Stimulated activated CD4-positive, alpha-beta T cell treated with anti-CD3 and anti-CD28 coated beads, Interleukin-1b, Interleukin-23, amount 100 ng/mL, for 24 hours (primary cell): ENCODE measurements around the gene FRMD4A.

Experiments used
- DNase-seq, 4 experiments: peaks; one replicate each; pipeline ENCODE4 v3.0.0-alpha.2; 2020; ENCODE audit warnings: low read depth in 4 of 4, low spot score in 1 of 4

FRMD4A gene

GRCh38 chr10:14330388-14331061 is at the start of gene FRMD4A:
Gene FRMD4A, minus strand, starts transcription at chr10:14330924.
- DNase-seq = no peak

DNA sequence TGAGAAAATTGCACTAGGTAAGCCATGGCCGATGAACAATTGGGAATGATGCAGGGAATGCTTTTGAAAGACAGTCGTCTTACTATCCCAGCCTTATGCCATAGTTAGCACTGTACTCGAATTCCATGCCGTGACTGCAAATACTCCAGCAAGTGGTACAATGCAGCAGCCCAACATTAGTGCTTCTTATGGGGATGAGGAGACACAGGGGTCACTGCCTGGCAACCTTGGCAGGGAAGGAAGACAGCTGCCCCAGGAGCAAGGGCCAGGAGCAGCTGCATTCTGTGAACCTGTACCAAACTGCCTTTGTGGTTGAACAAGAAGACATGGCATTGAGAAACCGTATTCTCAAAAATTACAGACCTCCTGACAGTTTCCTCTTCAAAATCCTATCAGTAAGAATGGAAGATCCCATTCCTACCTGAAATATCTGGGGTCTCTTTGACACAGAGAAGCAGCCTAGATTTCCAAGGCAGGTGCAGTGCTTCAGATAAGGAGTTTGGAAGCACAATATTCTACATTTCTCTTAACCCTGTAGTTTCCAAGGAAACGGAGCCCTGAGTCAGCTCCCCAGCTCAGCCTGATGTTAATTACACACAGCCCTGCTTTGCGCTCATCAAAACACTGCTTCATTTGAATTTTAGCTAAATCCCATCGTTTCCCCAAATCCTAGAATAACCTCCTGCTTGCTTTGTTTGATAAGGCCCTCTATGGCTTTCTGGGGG is 49.0 kb upstream of the FRMD4A start:
- no peak for DNase-seq

DNA sequence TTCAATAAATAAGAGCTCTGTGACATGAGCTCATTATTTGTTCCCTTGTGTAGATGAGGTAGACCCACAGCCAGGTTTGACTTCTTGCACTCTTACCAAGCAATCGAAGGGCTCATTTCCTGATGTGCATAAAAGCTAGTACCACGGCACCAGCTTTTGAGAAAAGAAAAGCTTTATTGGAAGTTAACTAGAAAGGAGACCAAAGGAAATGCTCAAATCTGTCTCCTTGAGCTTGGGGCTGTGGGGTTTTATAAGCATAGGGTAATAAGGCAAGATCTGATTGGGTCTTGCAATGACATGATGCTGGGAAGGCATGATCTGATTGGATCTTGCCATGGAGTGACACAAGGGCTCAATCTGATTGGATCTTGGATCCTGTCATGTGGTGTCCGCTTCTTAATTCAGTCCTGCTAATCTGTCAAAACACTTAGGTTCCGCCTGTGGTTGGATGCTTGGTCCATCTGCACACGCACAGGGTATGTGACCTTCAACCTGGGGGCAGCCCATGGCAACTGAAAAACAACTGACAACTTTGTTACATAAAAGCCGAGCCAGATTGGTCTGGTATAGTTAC is 47.8 kb upstream of the FRMD4A start:
- DNase-seq = no peak

GRCh38 chr10:14377591-14378175 is 47.0 kb upstream of the FRMD4A start:
- DNase-seq = no peak

DNA sequence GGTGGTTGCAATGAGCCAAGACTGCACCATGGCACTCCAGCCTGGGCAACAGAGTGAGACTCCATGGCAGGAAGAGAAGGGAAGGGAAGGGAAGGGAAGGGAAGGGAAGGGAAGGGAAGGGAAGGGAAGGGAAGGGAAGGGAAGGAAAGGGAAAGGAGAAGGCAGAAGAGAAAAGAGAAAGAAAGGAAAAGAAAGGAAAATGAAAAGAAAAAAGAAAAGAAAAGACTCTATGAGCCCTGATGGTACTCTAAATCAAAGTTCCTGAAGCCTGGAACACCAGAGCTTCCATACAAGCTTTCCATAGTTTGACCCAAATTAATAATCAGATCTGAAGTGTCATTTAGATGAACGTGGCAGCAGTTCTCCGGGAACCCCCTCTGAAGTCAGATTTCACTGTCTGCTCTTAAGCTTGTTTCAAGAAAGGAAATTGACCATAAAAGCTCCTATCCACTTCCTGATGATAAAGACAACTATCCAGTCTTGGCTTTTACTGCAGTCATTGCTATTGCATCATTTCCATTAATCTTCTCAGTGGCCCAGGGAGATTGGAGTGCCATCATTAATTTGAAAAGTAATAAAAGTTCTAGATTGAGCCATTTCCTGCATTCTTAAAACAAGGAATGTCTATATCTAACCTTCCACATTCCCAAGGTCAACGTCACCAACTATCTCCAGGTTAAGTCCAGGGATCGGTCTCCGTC is 44.2 kb upstream of the FRMD4A start:
- no peak for DNase-seq

GRCh38 chr10:14372606-14373005 is 41.9 kb upstream of the FRMD4A start:
- no peak for DNase-seq

DNA sequence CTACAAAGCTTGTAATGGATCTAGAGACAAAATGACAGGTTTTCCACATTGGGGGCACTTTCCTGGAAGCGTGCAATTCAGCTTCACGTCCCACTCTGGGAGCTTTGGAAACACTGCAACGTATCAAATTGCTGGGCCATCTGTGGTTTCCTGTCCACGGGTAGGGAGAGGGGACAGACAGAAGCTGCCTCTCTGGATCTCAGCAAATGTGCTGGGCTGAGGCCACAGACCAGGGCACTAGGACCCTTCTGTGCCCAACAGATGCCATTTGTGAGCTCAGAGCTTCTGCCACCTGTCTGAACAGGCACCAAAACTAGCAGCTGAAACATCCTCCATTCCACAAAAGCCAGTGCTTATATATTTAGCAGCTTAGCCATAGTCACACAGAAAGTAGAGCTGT is 40.9 kb upstream of the FRMD4A start:
- no peak for DNase-seq

DNA sequence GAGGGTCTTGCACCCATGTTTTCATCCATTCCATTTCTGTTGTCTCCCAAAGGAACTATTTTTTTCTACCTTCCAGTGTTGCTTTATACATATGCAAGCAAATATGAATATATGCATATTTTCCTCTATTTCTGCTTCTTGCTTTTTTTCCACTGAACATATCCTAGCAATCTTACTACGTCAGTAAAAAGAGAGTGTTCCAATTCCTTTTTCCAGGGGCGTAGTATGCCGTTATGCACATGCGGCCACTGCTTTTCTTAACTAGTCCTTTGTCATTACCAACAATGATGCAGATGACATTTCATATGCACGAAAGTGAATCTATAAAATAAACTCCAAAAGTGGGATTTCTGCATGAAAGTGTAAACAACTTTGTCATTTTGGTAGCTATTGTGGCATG is 40.2 kb upstream of the FRMD4A start:
- no peak for DNase-seq

DNA sequence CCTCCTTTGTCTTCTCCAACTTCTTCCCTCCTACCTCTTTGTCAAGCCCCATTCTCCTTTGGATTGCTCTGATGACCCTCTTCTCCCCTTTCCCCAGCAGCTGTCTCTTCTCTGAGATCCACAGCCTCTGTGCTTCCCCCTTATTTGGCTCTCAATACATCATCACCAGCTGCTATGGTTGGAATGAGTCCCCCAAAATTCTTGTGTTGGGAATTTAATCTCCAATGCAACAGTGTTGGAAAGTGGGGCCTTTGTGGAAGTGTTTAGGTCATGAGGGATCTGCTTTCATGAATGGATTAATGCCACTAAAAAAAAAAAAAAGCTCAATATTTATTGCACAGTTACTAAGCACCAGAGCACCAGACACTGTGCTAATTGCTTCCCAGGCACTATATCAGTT is 39.2 kb upstream of the FRMD4A start:
- no peak for DNase-seq

DNA sequence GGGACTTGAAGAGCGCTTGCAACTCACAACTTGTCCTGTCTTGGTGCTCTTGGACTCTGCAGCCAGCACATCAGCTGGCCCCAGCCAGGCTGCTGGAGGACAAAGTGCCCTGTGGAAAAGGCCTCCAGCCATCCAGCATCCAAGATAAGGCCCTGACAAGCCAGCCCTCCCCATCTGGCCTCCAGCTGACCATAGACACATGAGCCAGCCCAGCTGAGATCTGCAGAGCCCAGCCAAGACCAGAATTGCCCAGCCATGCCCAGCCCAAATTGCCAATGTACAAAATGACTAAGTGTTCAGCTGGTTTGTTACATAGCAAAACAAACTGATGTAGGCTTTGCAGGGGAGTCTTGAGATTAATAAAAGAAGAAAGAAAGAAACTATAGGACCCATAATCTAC is 36.0 kb upstream of the FRMD4A start:
- no peak for DNase-seq

DNA sequence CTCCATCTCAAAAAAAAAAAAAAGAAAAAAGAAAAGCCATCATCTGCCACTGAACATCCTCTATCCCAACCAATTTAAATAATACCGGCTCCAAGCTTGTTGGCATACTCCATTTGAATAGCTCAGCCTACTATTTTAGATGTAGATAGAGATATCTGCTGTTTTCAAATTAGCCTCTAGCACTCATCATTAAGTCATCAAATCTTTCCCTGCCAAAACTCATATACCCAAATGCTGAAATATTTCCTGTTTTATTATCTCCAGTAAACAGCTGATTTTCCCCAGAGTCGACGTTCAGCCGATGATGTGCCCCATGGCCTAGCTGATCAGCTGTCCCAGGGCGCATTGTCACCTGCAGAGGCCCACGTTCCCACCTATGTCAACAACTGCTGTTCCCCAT is 34.5 kb upstream of the FRMD4A start:
- no peak for DNase-seq

GRCh38 chr10:14362104-14362503 is 31.4 kb upstream of the FRMD4A start:
- DNase-seq = no peak

- DNase-seq = no peak
These were observed 30.2 kb upstream of the FRMD4A start for GRCh38 chr10:14360961-14361360.

GRCh38 chr10:14360515-14360914 is 29.8 kb upstream of the FRMD4A start:
- DNase-seq = no peak

GRCh38 chr10:14358886-14359573 is 28.3 kb upstream of the FRMD4A start:
- DNase-seq = no peak

DNA sequence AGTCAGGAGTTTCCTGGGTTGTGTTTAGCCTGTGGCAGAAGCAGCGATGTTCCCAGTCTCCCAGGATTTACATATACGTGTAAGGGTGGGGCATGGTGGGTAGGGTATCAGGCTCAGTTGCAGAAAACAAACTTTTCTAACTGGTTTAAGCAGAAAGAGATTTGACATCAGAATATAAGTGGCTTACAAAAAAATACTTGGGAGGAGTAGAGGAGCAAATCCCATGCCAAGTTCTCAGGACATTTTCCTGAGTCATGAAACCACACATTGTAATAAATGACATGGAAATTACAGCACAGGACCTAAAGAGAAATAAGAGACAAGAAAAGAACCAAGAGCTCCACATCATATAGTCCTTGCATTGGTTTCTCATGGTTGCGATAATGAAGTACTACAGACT is 26.2 kb upstream of the FRMD4A start:
- no peak for DNase-seq

DNA sequence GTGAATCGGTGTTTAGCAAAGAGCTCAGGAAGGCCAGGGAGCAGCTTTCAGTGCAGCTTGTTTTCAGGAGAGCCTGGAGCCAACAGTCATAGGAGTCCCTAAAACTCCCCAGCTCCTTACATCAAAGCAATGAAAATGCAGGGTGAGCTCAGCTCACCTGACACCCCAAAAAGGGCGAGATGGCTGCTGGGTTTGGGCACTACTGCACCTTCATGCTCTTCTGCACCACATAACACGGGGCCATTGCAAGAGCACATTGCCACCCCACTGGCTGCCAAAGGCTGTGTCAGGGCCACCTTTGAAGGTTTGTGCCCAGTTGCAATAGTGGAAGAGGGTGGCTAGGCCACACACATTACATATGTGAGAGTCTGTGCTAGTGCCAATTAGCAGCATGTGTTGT is 25.0 kb upstream of the FRMD4A start:
- no peak for DNase-seq

DNA sequence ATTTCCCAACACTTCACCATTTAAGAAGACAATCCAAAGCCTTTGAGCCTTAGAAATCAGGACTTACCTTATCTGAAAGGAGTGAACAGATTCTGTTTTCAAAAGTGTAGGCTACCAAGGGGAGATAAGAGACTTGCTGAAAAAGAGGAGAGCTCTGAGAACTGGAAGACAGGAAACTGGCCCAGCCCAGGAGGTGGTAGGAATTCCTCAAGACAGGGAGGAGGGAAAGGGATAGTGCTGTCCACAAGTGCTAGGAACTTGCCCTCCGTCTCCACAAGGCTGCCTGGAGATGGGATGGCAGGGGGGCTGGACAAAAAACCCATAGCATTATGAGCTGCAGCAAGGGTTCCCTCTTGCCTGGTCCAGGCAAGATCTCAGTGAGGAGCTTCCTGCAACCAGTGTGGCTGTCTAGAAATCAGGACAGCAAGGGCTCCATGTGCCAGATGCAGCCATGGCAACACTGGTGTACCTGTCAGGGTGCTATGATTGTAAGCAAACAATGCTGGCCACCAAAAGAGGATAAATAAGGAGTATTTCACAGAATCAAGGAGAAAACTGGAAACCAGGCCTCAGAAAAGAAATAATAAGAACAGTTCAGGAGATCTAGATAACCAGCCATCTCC is 22.7 kb upstream of the FRMD4A start:
- no peak for DNase-seq

DNA sequence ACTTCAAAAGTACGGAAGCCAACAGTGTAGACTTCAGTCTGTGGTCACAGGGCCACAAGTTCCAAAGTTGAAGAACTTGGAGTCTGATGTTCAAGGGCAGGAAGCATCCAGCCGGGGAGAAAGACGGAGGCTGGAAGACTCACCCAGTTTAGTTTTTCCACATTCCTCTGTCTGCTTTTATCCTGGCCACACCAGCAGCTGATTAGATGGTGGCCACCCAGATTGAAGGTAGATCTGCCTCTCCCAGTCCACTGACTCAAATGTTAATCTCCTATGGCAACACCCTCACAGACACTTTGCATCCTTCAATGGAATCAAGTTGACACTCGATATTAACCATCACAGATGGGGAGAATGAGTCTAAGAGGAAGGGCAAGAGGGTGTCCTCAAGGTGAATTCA is 19.3 kb upstream of the FRMD4A start:
- DNase-seq = no peak

DNA sequence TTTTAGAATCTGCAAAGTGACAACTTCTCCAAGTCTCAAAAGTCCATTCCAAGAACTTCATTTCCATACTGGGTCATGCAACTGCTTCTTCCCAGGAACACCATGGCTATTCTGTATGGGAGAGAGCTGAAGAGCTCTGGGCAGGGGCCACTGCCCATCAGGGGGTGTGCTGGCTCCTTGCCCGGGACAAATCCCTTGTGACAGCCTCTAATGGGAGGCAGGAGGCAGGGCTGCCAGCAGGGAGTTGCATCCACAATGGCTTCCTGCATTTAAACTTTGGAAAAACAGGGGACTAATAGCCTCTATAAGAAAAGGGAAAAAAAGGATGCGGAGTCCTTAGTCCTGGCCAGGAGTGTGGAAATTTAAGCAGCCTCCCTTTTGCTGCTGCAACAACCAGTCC is 18.4 kb upstream of the FRMD4A start:
- no peak for DNase-seq

DNA sequence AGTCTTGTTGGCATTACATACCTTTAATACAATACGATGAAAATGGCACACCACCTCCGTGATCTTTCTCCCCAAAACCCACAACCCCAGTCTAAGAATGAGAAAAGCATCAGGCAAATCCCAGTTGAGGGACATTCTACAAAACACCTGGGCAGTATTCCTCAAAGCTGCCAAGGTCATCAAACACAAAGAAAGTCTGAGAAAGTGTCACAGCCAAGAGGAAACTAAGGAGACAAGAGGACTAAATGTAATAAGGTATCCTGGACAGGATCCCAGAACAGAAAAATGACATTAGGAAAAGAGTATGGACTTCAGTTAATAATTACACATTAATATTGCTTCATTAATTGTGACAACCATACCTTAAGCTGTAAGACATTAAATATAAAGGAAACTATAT is 14.5 kb upstream of the FRMD4A start:
- no peak for DNase-seq
